GM21737 (cell line): ENCODE measurements around the gene CDK14.
"Not testable (repeated sequence)": the region's sequence is repeated elsewhere in the genome, so short reads cannot be mapped to it uniquely, and the experiment has no call there.

Source experiments
- ATAC-seq: cut with Tn5 transposase; IDR thresholded peaks from one replicate; pipeline ENCODE4 v1.9.1; 2021; ENCODE audit warnings: mild to moderate bottlenecking, moderate library complexity; ENCODE audit not compliant: unreplicated experiment

The CDK14 gene

GRCh38 chr7:90877201-90877600, 281.1 kb downstream of the CDK14 start:
- no peak for ATAC-seq

- no peak for ATAC-seq
These were observed 283.8 kb downstream of the CDK14 start for GRCh38 chr7:90879924-90880323.

- ATAC-seq = no peak
These were observed 290.3 kb downstream of the CDK14 start for GRCh38 chr7:90886416-90886815.

DNA sequence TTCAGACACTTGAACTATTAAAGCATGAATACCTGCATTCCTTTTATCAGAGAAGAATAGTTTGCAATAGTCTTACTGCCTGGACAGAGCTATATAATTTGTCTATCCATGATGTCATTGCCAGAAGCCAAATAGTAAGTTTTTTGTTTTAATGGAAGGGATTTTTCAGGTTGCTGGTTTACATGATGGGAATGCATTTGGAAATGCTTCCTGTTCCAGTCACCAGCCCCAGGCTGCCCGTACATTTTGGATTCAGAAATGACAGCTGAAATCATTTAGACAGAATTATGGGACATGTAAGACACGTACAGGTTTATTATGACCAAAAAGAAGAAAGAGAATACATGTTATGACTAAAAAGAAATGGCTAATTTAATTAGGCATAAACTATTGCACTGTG, 293.1 kb downstream of the CDK14 start:
- ATAC-seq = no peak

DNA sequence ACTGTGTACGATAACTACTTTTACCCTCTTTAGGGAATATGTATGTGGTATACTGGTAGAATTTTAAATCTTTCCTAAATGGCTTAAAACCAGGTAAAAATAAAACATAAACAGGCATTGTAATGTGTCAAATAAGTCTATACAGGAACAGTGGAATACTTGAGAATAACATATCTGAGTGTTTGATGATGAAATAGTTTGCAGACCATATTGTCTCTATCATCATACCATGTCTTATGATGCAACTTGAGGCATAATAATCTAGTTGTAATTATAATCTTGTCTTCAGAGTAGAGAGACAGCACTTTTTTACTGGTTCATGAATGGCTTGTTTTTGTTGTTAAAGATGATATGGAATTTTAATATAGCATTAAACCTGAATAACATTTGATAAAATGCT, 293.5 kb downstream of the CDK14 start:
- no peak for ATAC-seq

DNA sequence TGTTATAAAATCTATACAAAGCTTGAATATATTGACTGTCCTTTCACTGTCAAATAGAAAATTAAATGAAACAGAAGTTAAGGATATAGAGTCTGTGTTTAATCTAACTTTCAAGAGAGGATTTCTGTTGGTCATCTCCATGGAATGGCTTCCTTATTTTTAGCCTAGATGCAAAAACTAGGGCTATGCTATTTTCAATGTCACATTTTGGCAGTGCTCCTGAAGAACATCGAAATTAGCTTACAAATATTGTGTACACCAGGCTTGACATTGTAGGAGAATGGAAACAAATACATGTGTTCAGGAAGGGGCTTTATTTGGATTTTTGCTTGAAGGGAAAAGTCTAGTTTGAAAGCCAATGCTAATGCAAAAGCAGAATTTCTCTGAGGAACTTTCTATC, 295.4 kb downstream of the CDK14 start:
- no peak for ATAC-seq

GRCh38 chr7:90892213-90892612, 296.1 kb downstream of the CDK14 start:
- no peak for ATAC-seq

DNA sequence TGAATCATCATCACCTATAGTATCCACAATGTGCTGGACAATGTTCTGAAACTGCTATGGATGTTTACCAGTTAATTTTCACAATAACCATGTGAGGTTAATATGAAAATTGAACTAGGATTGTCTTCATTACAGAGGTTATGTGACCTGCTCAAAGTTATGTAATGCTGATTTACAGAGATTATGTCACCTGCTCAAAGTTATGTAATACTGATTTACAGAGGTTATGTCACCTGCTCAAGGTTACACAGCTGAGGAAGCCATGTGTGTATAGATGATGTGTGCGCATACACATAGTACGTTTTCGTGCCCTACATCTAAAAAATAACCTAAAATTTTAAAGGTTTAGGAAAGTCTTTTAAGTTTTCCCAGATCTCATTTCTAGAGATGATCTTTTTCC, 298.0 kb downstream of the CDK14 start:
- no peak for ATAC-seq

GRCh38 chr7:90896458-90896857, 300.3 kb downstream of the CDK14 start:
- ATAC-seq = no peak

DNA sequence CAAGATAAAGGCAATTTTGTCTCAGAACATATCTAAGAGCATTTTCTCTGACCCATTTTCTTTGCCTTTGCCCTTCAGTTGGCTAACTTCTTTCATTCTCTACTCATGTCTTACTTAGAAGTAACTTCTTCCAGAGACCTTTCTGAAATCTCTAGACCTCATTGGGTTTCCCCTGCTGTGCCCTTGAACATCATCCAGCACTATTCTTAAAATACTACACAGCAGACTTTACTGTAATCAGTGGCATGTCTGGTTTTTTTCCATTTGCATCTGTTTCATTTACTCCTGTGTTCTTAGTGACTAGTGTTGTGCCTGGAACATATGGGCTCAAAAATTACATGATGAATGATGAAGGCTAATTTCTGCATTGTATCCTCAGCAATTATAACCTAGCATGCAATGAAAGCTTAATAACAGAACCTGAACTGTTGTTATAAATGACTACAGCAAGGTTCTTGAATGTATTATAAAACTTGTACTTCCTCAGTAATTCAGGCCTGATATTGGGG, 301.9 kb downstream of the CDK14 start:
- ATAC-seq = no peak

DNA sequence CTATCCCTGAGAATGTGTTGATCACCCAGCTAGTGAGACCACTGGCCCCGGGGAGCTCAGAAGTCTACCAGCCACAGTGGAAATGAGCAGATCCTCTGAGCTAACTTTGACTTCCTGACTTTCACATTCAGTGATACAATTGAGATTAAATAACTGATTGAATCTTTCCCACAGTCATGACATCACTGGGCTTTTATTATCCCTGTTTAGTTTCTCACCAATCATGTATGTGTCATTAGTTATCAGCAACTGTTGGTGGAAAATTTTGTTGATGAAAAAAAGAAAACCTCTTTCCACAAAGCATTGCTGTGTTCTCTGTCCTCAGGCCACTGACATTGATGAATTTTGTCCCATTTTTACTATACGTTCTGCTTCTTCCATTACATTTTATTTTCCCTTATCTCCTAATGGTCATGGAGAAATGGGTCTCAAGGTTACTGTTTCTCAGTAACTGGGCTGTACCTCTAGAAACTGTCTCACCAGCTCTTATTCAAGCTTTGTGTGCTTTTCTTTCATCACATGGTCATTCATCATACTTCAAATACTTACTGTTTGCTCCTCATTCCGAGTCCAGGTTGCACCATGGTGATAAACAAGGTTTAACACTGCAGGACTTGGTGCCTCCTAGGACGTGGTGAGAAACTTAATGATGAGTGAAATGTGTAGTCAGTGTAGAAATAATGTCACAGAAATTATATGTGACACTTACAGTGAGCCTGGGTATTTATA, 304.7 kb downstream of the CDK14 start:
- no peak for ATAC-seq

GRCh38 chr7:90903841-90904240, 307.7 kb downstream of the CDK14 start:
- no peak for ATAC-seq

DNA sequence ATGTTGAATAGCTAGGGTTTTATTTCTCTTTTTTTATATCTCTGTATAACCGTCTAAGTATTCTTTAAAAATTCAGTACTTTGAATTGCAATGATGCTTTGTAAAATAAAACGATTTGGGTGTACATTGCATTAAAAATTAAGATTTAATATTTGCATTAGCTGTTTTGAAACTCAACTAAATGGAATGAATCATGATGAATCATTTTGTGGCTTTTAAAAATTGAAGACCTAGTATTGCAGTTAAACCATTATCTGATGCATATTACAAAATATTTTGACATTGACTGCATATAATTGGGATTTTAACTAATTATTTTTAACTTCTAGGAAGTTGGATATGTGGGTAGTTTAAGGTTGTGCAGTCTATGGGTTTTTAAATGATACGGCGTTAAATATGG, 314.0 kb downstream of the CDK14 start:
- ATAC-seq = no peak

DNA sequence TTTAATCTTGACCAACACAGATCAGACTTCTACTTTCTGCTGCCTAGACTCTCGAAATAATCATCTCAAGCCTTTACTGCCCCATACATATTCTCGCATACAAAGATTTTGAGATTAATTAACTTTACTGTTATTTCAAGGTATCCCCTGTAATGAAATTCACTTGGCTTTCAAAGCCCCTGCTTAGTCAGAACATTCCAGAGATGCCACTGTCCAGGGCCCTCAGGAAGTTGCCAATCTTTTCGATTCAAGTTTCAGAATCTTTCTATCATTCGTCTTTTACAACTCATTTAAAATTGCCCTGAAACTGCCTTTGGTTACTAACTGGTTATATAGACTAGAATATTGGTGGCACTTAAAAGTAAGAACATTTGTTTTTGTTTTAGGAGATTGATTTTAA, 320.2 kb downstream of the CDK14 start:
- no peak for ATAC-seq

DNA sequence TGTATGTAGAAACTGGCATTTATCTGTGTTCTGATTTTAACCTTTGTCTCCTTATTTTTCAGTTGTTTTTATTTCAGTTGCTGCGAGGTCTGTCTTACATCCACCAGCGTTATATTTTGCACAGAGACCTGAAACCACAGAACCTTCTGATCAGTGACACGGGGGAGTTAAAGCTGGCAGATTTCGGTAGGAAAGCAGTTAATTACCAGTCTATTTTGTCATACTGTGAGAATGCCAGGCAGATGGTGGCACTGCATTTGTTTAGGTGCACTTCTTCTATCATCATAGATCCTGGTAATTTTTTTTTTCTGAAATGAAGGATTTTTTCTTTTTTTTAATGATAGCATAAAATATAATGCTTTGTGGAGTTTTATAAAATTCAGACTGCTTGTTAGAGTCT, 321.4 kb downstream of the CDK14 start:
- no peak for ATAC-seq

DNA sequence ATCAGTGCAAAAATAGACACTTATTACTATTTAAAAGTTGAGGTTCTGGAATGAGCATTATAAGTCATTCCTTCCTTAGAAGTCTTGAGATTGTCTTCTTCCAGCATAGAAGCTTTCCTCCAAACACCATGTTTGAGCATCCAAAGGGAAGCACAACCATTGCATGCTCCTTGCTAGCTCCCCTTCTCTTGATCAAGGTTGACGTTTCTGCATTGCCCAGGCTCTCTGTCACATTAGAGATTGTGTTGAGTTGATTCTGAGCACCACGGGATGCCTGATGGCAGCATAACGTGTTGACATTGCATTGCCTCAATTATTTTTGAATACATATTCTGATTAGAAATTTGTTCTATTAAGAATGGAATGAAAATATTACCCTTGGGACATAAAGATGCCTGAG, 322.2 kb downstream of the CDK14 start:
- ATAC-seq = no peak

DNA sequence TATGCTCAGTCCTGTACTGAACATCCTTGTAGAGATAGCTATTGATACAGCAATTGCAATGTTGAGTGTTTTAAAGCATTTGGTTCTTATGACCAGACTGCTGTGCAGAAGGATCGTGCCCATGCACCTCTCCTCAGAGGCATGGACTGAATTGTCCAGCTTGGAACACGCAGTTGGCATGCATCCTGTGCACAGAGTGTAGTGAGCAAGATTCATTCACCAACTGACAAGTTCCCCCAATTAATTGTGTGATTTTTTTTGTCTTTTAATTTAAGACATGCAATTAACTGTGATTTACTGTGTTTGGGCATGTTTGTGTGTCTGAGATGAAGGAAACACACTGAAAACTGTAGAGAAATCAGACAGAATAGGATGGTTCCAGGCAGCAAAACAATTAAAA, 323.7 kb downstream of the CDK14 start:
- ATAC-seq = no peak

DNA sequence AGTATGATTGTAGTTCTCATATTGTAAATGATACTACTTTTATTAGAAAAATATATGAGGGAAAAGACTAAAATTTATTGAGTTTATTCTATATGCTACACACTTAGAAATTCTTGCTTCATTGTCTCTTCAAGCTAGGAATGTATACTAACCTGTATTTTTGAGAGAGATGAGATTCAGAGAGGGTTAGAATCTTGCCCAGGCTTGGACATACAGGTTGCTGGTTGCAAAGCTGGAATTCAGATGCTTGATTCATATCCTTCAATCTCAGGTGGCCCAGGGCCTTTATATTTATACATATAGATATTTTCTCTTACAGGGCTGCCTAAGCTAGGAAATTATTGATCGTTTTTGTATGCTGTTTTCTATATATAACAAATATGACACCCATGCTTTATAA, 324.2 kb downstream of the CDK14 start:
- no peak for ATAC-seq

GRCh38 chr7:90923541-90923997, 327.4 kb downstream of the CDK14 start:
- no peak for ATAC-seq

GRCh38 chr7:90928700-90929424, 332.7 kb downstream of the CDK14 start:
- ATAC-seq = not testable (repeated sequence)

- ATAC-seq = peak; percentile 99
These were observed 336.1 kb downstream of the CDK14 start for GRCh38 chr7:90931986-90932916.
